ENCODE data around the gene FAM110A.

DNA sequence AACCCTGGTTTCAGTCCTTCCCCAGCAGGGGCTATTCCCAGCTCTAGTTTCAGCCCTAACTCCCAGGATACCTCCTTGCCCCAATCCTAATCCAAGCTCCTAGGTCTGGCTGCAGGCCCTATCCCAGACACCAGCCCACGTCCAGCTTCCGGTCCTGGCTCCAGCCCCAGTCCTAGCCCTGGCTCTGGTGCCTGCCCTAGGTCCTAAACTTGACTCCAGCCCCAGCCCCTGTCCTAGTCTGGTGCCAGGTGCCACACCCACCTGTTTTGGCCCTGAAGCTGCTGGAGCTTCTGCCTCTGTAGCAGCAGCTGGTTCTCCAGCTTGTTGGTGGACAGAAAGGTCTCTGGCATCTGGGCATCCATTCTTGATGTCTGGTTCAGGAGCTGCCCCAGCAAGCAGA, 54.5 kb downstream of the FAM110A start:
- TF ChIP-seq FOXM1 (IDR thresholded peaks at IDR 0.05; ENCODE audit: borderline replicate concordance) = no peak
- no peak for TF ChIP-seq NFRKB (IDR thresholded peaks at IDR 0.05)
- TF ChIP-seq FOXA1 (IDR thresholded peaks at IDR 0.05) = no peak
- TF ChIP-seq SUZ12 (IDR thresholded peaks at IDR 0.05) = no peak
- TF ChIP-seq SP1 (IDR thresholded peaks at IDR 0.05) = no peak
- no peak for TF ChIP-seq TARDBP (IDR thresholded peaks at IDR 0.05)

Data from HEK293T (cell line).